Heart right ventricle (tissue), 16 donors: ENCODE results near the gene PTPRM. TPM values are rescaled to one million over a fixed set of nuclear protein-coding genes. Genes with fewer than 3 reads are reported as not detected.

Source experiments
- ATAC-seq, 8 donors: fragments of 200-7000 bp; cut with Tn5 transposase; one replicate each; pipeline ENCODE4 v1.9.1; 2020; ENCODE audit warnings: mild to moderate bottlenecking in 8 of 8, moderate library complexity in 8 of 8, moderate number of reproducible peaks in 1 of 8
- DNase-seq, 2 donors: peaks; one replicate each; pipeline ENCODE4 v3.0.0-alpha.2; 2020
- H3K27ac ChIP-seq, 10 donors: fragments of 200-600 bp; sonication (generic) in 2 of 10; one replicate each; pipeline versions ENCODE4 v1.5.0 to v1.8.0; 2020 to 2022; ENCODE audit warnings: mild to moderate bottlenecking in 3 of 10
- H3K27me3 ChIP-seq, 7 donors: fragments of 200-600 bp; one replicate each; pipeline ENCODE4 v1.8.0; 2021 to 2022; ENCODE audit warnings: mild to moderate bottlenecking in 2 of 7
- H3K36me3 ChIP-seq, 9 donors: fragments of 200-600 bp; sonication (generic) in 1 of 9; one replicate each; pipeline versions ENCODE4 v1.5.0 to v1.8.0; 2020 to 2022; ENCODE audit warnings: mild to moderate bottlenecking in 2 of 9
- H3K4me1 ChIP-seq, 9 donors: fragments of 200-600 bp; sonication (generic) in 1 of 9; one replicate each; pipeline versions ENCODE4 v1.5.0 to v1.8.0; 2020 to 2022; ENCODE audit warnings: mild to moderate bottlenecking in 4 of 9
- H3K4me3 ChIP-seq, 10 donors: fragments of 200-600 bp; sonication (generic) in 2 of 10; one replicate each; pipeline versions ENCODE4 v1.5.0 to v1.8.0; 2020 to 2022; ENCODE audit warnings: mild to moderate bottlenecking in 7 of 10, moderate library complexity in 2 of 10
- H3K9me3 ChIP-seq, 11 donors: fragments of 200-600 bp in 10 of 11; sonication (generic) in 2 of 11; one replicate each; pipeline versions ENCODE4 v1.5.0 to v1.8.0; 2013 to 2022; ENCODE audit warnings: mild to moderate bottlenecking in 2 of 11, control low read depth in 1 of 11, moderate library complexity in 1 of 11
- CTCF ChIP-seq, 9 donors: fragments of 200-600 bp; sonication (generic) in 2 of 9; IDR thresholded peaks; one replicate each; pipeline versions ENCODE4 v1.5.0 to v1.8.0; 2021 to 2022; ENCODE audit warnings: antibody characterized with exemption in 9 of 9, mild to moderate bottlenecking in 5 of 9, moderate library complexity in 1 of 9
- WGBS, 2 donors: extraction: QIAGEN DNeasy Blood & Tissue Kit; methylation state at CpG; one replicate each; pipeline ENCODE4 v1.1.7; 2013; ENCODE audit warnings: inconsistent platforms in 1 of 2; 5-methylcytosine and 5-hydroxymethylcytosine counted together
- intact Hi-C, 10 donors: fragments of 100-400 bp; cut with DNase I; formaldehyde crosslinking; loops; one replicate each; pipeline versions ENCODE4 v1.11.1 to v1.14.2; 2022
- polyA plus RNA-seq, 2 donors: library from polyadenylated mRNA; stranded (reverse); fragments of 200-250 nt; gene quantifications; one replicate each; pipeline ENCODE4 v1.2.3, GENCODE V29; 2013
- total RNA-seq, 10 donors: library from RNA; stranded (reverse); fragmentation: NEBNext Ultra II Directional in 3 of 10; extraction: Animal tissue kit (Norgen Biotek cat#: 25700) in 3 of 10; gene quantifications; one replicate each; pipeline versions ENCODE4 v1.2.1 to v1.2.4, GENCODE V29; 2021 to 2023
- donor health status: Arrhythmogenic right ventricular cardiomyopathy.
- donor health status: ischemic (EF 13 %, LVEDD 7.1; RV severe dilation, severe dysfunction).
- donor health status: healthy with polysubstance abuse.
- donor health status: DM: no; HTN: yes; CAD: no.
- donor health status: DM: no; HTN: no; CAD: no.
- donor health status: ischemic (EF 25% LVEDD 6.9; RV normal size, moderate dysfunction).
- donor health status: ischemic (EF 25% LVEDD 5.7; RV mildly dilated, moderate dysfunction).
- donor health status: healthy.
- donor health status: DM: yes; HTN: yes; CAD: no.
- donor health status: Ischemic cardiomyopathy.
- donor health status: ischemic (EF 35%, LVEDD 5.7; RV mildly dilated, moderate dysfunction).
- donor health status: nonischemic (EF 11% LVEDD 7.7; RV severe dilation, severe dysfunction).
- donor health status: DM: yes; HTN: yes; CAD: no.
- donor health status: PGD.
- donor health status: ischemic (EF 29% LVEDD 5.4; RV normal size, mild dysfunction).
- donor health status: nonischemic (EF 23%, LVEDD 6.1; RV moderate dilation, normal function).

The PTPRM gene
- total and polyA plus RNA-seq, 12 donors: 81.7 to 170 (median 132) TPM

- WGBS, 2 donors: 37 to 71% methylated on average over 3 of the region's 3 CpGs
- intact Hi-C loops: no loop called here
- H3K27ac ChIP-seq: no peak overlapping the region
- H3K4me3 ChIP-seq: no peak overlapping the region
- no peak for ATAC-seq
- H3K9me3 ChIP-seq: no peaks in the 10 kb centered on the region
- no peaks in the 10 kb centered on the region for H3K27me3 ChIP-seq
- DNase-seq: no peak
- H3K4me1 ChIP-seq: peaks cover 0 to 42% (median 21%) of the 10 kb centered on the region in 9 donors
- H3K36me3 ChIP-seq: peaks cover 0 to 22% (median 0%) of the 10 kb centered on the region in 9 donors
- no peak for TF ChIP-seq CTCF (IDR thresholded peaks at IDR 0.05)
Observed at GRCh38 chr18:7945882-7946281, 378.8 kb downstream of the PTPRM start.

GRCh38 chr18:7946734-7947377 is 379.7 kb downstream of the PTPRM start:
- no peak for TF ChIP-seq CTCF (IDR thresholded peaks at IDR 0.05)
- peaks cover 0 to 32% (median 17%) of the 10 kb centered on the region in 9 donors for H3K4me1 ChIP-seq
- DNase-seq (no peak), ATAC-seq (peak; percentile 33 to 79 (median 66))
- no peaks in the 10 kb centered on the region for H3K9me3 ChIP-seq
- peak overlapping the region in 2 of 10 donors; percentile 16 to 48 for H3K27ac ChIP-seq
- 67 to 91% methylated on average over 7 of the region's 7 CpGs for whole genome bisulfite sequencing, 2 donors
- no peaks in the 10 kb centered on the region for H3K27me3 ChIP-seq
- peak overlapping the region in 4 of 10 donors; percentile 10 to 29 (median 28) for H3K4me3 ChIP-seq
- peaks cover 0 to 32% (median 0%) of the 10 kb centered on the region in 9 donors for H3K36me3 ChIP-seq
- intact Hi-C loops: no loop called here

GRCh38 chr18:7950380-7951136 is 383.4 kb downstream of the PTPRM start:
- peaks cover 0 to 42% (median 0%) of the 10 kb centered on the region in 9 donors for H3K36me3 ChIP-seq
- peaks cover 0 to 46% (median 19%) of the 10 kb centered on the region in 9 donors for H3K4me1 ChIP-seq
- peak in 1 of 8 donors; percentile 25 for ATAC-seq

More at GRCh38 chr18:7950380-7951136, 383.4 kb downstream of the PTPRM start:
- Histone ChIP-seq H3K4me3 (no peak overlapping the region), H3K27ac (no peak overlapping the region), H3K9me3 (no peaks in the 10 kb centered on the region), H3K27me3 (no peaks in the 10 kb centered on the region)
- TF ChIP-seq CTCF (IDR thresholded peaks at IDR 0.05): no peak
- WGBS, 2 donors: 91 to 93% methylated on average over 6 of the region's 6 CpGs
- intact Hi-C loops: loop anchor here in 2 of 10 donors (10.0 kb wide), 3 partner anchors 156 to 1096 kb away; no protein-coding TSS in a partner anchor
- no peak for DNase-seq
